GM23338 (cell line): ENCODE measurements around the gene NR4A1.

Source experiments
- CREB1 ChIP-seq: fragments of 250-450 bp; sonication (Bioruptor Pico); IDR thresholded peaks from 2 replicates; pipeline ENCODE4 v1.5.0; 2020; ENCODE audit warnings: low read depth, mild to moderate bottlenecking, moderate library complexity
- CTCF ChIP-seq, 2 experiments: fragments of 200-600 bp in 1 of 2; sonication (generic) in 1 of 2; conservative IDR thresholded peaks; 2 replicates each; pipeline versions ENCODE4 v1.5.1 to v1.6.1; 2016 to 2017; ENCODE audit warnings: antibody characterized with exemption in 2 of 2, low read depth in 2 of 2, mild to moderate bottlenecking in 2 of 2, moderate library complexity in 1 of 2
- EZH2 ChIP-seq: fragments of 200-600 bp; sonication (generic); IDR thresholded peaks from one replicate; pipeline ENCODE4 v1.8.0; 2017; ENCODE audit warnings: antibody characterized with exemption, mild to moderate bottlenecking, low read depth; ENCODE audit not compliant: unreplicated experiment
- EZH2phosphoT487 ChIP-seq: fragments of 200-600 bp; sonication (generic); IDR thresholded peaks from one replicate; pipeline ENCODE4 v1.8.1; 2018; ENCODE audit warnings: antibody characterized with exemption; ENCODE audit not compliant: unreplicated experiment
- JUNB ChIP-seq: IDR thresholded peaks from one replicate; pipeline ENCODE4 v1.6.1; 2016; ENCODE audit warnings: antibody characterized with exemption; ENCODE audit not compliant: unreplicated experiment
- POLR2AphosphoS5 ChIP-seq: IDR thresholded peaks from 2 replicates; pipeline ENCODE4 v1.6.1; 2016; ENCODE audit warnings: antibody characterized with exemption, low read depth

GRCh38 chr12:52035926-52036325 lies 15.3 kb upstream of the NR4A1 start:
- TF ChIP-seq EZH2 (no peak), CTCF (conservative IDR thresholded peaks at IDR 0.05; ENCODE audit: low read depth in 2 of 2) (no peak), JUNB (no peak), POLR2AphosphoS5 (no peak), CREB1 (no peak), EZH2phosphoT487 (no peak)
